Endothelial cell of umbilical vein (primary cell): ENCODE data around the gene TBCD. TPM values are rescaled to one million over a fixed set of nuclear protein-coding genes. Genes with fewer than 3 reads are reported as not detected.

Experiments
- BruUV-seq: library from RNA; stranded (reverse); fragments of 400-500 nt; replicated peaks from 2 replicates; lab custom pipeline; 2021; lab: Mats Ljungman, UMichigan
- CTCF ChIA-PET: fragments of 300-600, 350-600 bp; sonication (Branson Sonifier 250); formaldehyde crosslinking; loops from one replicate; lab custom pipeline; 2021; ENCODE audit warnings: antibody characterized with exemption, inconsistent platforms; lab: Charles Lee
- POLR2A ChIA-PET: fragments of 300-600, 350-600 bp; sonication (Branson Sonifier 250); formaldehyde crosslinking; loops from one replicate; lab custom pipeline; 2021; ENCODE audit warnings: antibody characterized with exemption, inconsistent platforms; lab: Charles Lee
- DNase-seq: peaks from one replicate; pipeline ENCODE4 v3.0.0-alpha.2; 2011; ENCODE audit warnings: low read depth, low spot score
- FAIRE-seq: peaks from 2 replicates; lab custom pipeline; 2011; peaks lifted over from hg19 to GRCh38; lab: Jason Lieb, UNC
- H2AFZ ChIP-seq: 2 replicates; pipeline ENCODE4 v1.6.0; 2012; ENCODE audit warnings: low read depth, low read length, control low read depth, inconsistent platforms
- H3K27ac ChIP-seq: 2 replicates; pipeline ENCODE4 v1.5.1; 2011; ENCODE audit warnings: low read depth, mild to moderate bottlenecking, control low read depth, low read length, moderate library complexity; ENCODE audit not compliant: insufficient read depth
- H3K27me3 ChIP-seq, 2 experiments: 2 replicates each; pipeline versions ENCODE4 v1.6.0 to v1.6.1; 2011; ENCODE audit warnings: low read length in 2 of 2, mixed read lengths in 1 of 2; ENCODE audit not compliant: control insufficient read depth in 2 of 2, insufficient read depth in 2 of 2
- H3K36me3 ChIP-seq, 2 experiments: 2 replicates in 1 of 2; 3 replicates in 1 of 2; pipeline ENCODE4 v1.5.1; 2011; ENCODE audit warnings: low read length in 2 of 2, mild to moderate bottlenecking in 1 of 2, moderate library complexity in 1 of 2; ENCODE audit not compliant: control insufficient read depth in 2 of 2, insufficient read depth in 2 of 2; ENCODE audit errors: extremely low read depth in 1 of 2
- H3K4me1 ChIP-seq: 3 replicates; pipeline ENCODE4 v1.5.1; 2011; ENCODE audit warnings: mild to moderate bottlenecking, low read length; ENCODE audit not compliant: control insufficient read depth, insufficient read depth; ENCODE audit errors: extremely low read depth
- H3K4me2 ChIP-seq: 2 replicates; pipeline ENCODE4 v1.6.1; 2011; ENCODE audit warnings: low read length, control low read depth, mixed read lengths; ENCODE audit not compliant: insufficient read depth
- H3K4me3 ChIP-seq, 3 experiments: fragments of 200-600 bp in 1 of 3; sonication (generic), shearing (Covaris generic) in 1 of 3; replicated peaks in 1 of 3; 2 replicates each; pipeline ENCODE4 v1.5.1; 2011 to 2016; ENCODE audit warnings: control low read depth in 3 of 3, low read length in 3 of 3, mild to moderate bottlenecking in 2 of 3, inconsistent platforms in 1 of 3, low read depth in 1 of 3, moderate library complexity in 1 of 3; ENCODE audit not compliant: insufficient read depth in 1 of 3
- H3K79me2 ChIP-seq: 2 replicates; pipeline ENCODE4 v1.6.0; 2012; ENCODE audit warnings: low read length, inconsistent platforms; ENCODE audit not compliant: control insufficient read depth, insufficient read depth
- H3K9ac ChIP-seq: replicated peaks from 2 replicates; pipeline ENCODE3; 2011; ENCODE audit warnings: low read length, control low read depth; ENCODE audit not compliant: insufficient read depth; ENCODE audit errors: extremely low read depth
- H3K9me1 ChIP-seq: replicated peaks from 3 replicates; pipeline ENCODE4 v1.6.0; 2011; ENCODE audit warnings: mild to moderate bottlenecking, low read length; ENCODE audit not compliant: control insufficient read depth, insufficient read depth; ENCODE audit errors: extremely low read depth
- H3K9me3 ChIP-seq: replicated peaks from 2 replicates; pipeline ENCODE4 v1.5.1; 2012; ENCODE audit warnings: low read length, inconsistent platforms; ENCODE audit not compliant: control insufficient read depth, insufficient read depth
- H4K20me1 ChIP-seq: replicated peaks from 2 replicates; pipeline ENCODE3; 2011; ENCODE audit warnings: mild to moderate bottlenecking, low read length; ENCODE audit not compliant: control insufficient read depth, insufficient read depth; ENCODE audit errors: extremely low read depth
- EZH2 ChIP-seq: IDR thresholded peaks from 2 replicates; pipeline ENCODE4 v1.6.1; 2012; ENCODE audit warnings: borderline replicate concordance, low read depth, mild to moderate bottlenecking, moderate library complexity, low read length, inconsistent platforms; ENCODE audit not compliant: severe bottlenecking
- FOS ChIP-seq: IDR thresholded peaks from 2 replicates; pipeline ENCODE4 v1.6.1; 2011; ENCODE audit warnings: mild to moderate bottlenecking, low read length, moderate library complexity, borderline replicate concordance; ENCODE audit not compliant: insufficient read depth
- GATA2 ChIP-seq: IDR thresholded peaks from 2 replicates; pipeline ENCODE4 v1.7.0; 2011; ENCODE audit warnings: low read depth, mild to moderate bottlenecking, moderate library complexity, mixed read lengths, low read length; ENCODE audit not compliant: insufficient read length, insufficient read depth
- JUN ChIP-seq: IDR thresholded peaks from 2 replicates; pipeline ENCODE4 v1.6.1; 2011; ENCODE audit warnings: borderline replicate concordance, low read depth; ENCODE audit not compliant: insufficient read length, insufficient read depth
- MYC ChIP-seq: IDR thresholded peaks from one replicate; pipeline ENCODE4 v1.6.1; 2011; ENCODE audit warnings: mild to moderate bottlenecking, low read depth, low read length
- POLR2A ChIP-seq: IDR thresholded peaks from 2 replicates; pipeline ENCODE4 v1.6.1; 2012; ENCODE audit warnings: low read depth, mild to moderate bottlenecking, control low read depth, low read length
- POLR2AphosphoS5 ChIP-seq: IDR thresholded peaks from 2 replicates; pipeline ENCODE4 v1.6.1; 2012; ENCODE audit warnings: low read depth, mild to moderate bottlenecking, control low read depth, low read length, moderate library complexity; ENCODE audit not compliant: insufficient read depth
- dilution Hi-C: fragments of 300-500 bp; cut with MboI; formaldehyde crosslinking; loops from one replicate; pipeline ENCODE4 v1.15.0; 2019; ENCODE audit warnings: low sequenced_read_pairs; ENCODE audit not compliant: extremely low pct_ligation_motif_present
- intact Hi-C: fragments of 100-400 bp; cut with micrococcal nuclease; formaldehyde crosslinking; loops from one replicate; pipeline ENCODE4 v1.10.0; 2022
- polyA plus RNA-seq, 4 experiments: library from polyadenylated mRNA; depleted of rRNA in 3 of 4; stranded (reverse) in 3 of 4; unstranded in 1 of 4; fragments of >200 nt; gene quantifications; 2 replicates each; pipeline versions ENCODE4 v1.2.1 to v1.2.3, GENCODE V29; 2011 to 2012; ENCODE audit warnings: missing spikeins in 1 of 4
- total RNA-seq: library from RNA; stranded (reverse); gene quantifications from 2 replicates; pipeline ENCODE4 v1.2.3, GENCODE V29; 2021
- TF ChIP-seq, protein P1 (sequence below): IDR thresholded peaks from 2 replicates; pipeline ENCODE4 v1.6.1; 2011; ENCODE audit not compliant: insufficient read depth, insufficient read length
- TF ChIP-seq, protein P2 (sequence below), 2 donors: IDR thresholded peaks; 1 replicate in 1 of 2; 2 replicates in 1 of 2; pipeline ENCODE4 v1.5.1; 2011; ENCODE audit warnings: low read length in 2 of 2, mild to moderate bottlenecking in 2 of 2, moderate library complexity in 2 of 2, control low read depth in 1 of 2, inconsistent platforms in 1 of 2, low read depth in 1 of 2; ENCODE audit not compliant: insufficient read depth in 1 of 2; ENCODE audit errors: extremely low read depth in 1 of 2

Gene TBCD
- total and polyA plus RNA-seq, 2 donors (not counting 3 experiments of a cell fraction or from before 2014, with no cell fraction given): 121 to 145 TPM

DNA sequence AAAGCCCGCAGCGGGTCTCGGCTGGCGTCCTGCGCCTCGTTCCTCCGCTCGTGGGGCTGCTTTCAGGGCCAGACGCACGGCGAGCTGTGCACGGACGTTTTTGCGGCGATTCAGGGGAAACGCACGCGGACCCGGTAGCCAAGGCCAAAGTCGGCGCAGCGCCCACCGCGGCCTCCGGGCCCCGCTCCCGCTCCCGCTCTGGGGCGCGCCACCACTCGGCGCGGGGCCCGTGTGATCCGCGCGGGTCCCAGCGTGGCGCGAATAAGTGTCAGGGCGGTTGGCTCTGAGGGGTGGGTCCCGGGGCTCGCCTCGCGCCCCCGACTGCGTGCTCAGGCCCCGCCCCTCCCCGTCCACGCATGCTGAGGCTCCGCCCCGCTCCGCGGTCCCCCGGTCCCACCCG is 694 bp upstream of the TBCD start:
- intact Hi-C loops (loop anchor here (1.0 kb wide), 1 partner anchor 16 kb away; the partner anchor contains the start of gene FN3K), dilution Hi-C loops (no loop called here)
- FAIRE-seq (no peak), DNase-seq (no peak)
- POLR2A ChIA-PET: no interaction called here
- peaks cover 5% of the 10 kb centered on the region for H3K4me1 ChIP-seq
- H3K4me2 ChIP-seq: peak overlapping the region; percentile 35
- peaks cover 30% of the 10 kb centered on the region for H3K79me2 ChIP-seq
- no peak overlapping the region for H3K27ac ChIP-seq
- H4K20me1 ChIP-seq: no peaks in the 10 kb centered on the region
- TF ChIP-seq POLR2AphosphoS5 (no peak), MYC (no peak), POLR2A (no peak), JUN (no peak), GATA2 (no peak), FOS (no peak), EZH2 (no peak)
- TF ChIP-seq, protein P1, sequence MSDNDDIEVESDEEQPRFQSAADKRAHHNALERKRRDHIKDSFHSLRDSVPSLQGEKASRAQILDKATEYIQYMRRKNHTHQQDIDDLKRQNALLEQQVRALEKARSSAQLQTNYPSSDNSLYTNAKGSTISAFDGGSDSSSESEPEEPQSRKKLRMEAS: no peak
- TF ChIP-seq, protein P2, sequence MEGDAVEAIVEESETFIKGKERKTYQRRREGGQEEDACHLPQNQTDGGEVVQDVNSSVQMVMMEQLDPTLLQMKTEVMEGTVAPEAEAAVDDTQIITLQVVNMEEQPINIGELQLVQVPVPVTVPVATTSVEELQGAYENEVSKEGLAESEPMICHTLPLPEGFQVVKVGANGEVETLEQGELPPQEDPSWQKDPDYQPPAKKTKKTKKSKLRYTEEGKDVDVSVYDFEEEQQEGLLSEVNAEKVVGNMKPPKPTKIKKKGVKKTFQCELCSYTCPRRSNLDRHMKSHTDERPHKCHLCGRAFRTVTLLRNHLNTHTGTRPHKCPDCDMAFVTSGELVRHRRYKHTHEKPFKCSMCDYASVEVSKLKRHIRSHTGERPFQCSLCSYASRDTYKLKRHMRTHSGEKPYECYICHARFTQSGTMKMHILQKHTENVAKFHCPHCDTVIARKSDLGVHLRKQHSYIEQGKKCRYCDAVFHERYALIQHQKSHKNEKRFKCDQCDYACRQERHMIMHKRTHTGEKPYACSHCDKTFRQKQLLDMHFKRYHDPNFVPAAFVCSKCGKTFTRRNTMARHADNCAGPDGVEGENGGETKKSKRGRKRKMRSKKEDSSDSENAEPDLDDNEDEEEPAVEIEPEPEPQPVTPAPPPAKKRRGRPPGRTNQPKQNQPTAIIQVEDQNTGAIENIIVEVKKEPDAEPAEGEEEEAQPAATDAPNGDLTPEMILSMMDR (IDR thresholded peaks at IDR 0.05; ENCODE audit: extremely low read depth in 1 of 2, insufficient read depth in 1 of 2, low read depth in 1 of 2, low read length in 2 of 2): no peak
- H3K4me3 ChIP-seq: peak overlapping the region in 2 of 3 experiments; percentile 41 to 55
- H3K27me3 ChIP-seq: no peaks in the 10 kb centered on the region
- H2AFZ ChIP-seq: peak overlapping the region; percentile 88
- CTCF ChIA-PET: no interaction called here
- peak overlapping the region; percentile 44 for H3K9ac ChIP-seq
- BruUV-seq: no TSS peak
- peaks cover 0 to 2% of the 10 kb centered on the region in 2 experiments for H3K36me3 ChIP-seq
- no peaks in the 10 kb centered on the region for H3K9me3 ChIP-seq
- H3K9me1 ChIP-seq: no peaks in the 10 kb centered on the region
